ENCODE data around the gene HIBADH. TPM values are rescaled to one million over a fixed set of nuclear protein-coding genes. Genes with fewer than 3 reads are reported as not detected.

The HIBADH gene
- total and polyA plus RNA-seq, 10 of the 15 experiments (the other 5 are each of a cell fraction or from before 2014, with no cell fraction given), result 8.7 to 36.1 (median 18.6) TPM

GRCh38 chr7:27641581-27642230 lies 21.0 kb downstream of the HIBADH start:
- no peaks in the 10 kb centered on the region for H3K36me3 ChIP-seq (ENCODE audit: control insufficient read depth in 2 of 2, insufficient read depth in 2 of 2, low read length in 1 of 2)
- 67% methylated on average over 4 of the region's 4 CpGs for WGBS (ENCODE audit: insufficient coverage, insufficient replicate concordance, low lambda C conversion rate, missing lambda C conversion rate)
- ChIA-PET SMC1A (ENCODE audit: uncharacterized antibody, unreplicated experiment) (interaction anchor here (1.0 to 1.8 kb wide), 4 partner anchors 13 to 279 kb away, joined by 3 to 8 read pairs (median 6); partner anchors contain the start of gene HIBADH), POLR2A (no interaction called here), CTCF (interaction anchor here (0.7 to 1.8 kb wide), 10 partner anchors 9 to 446 kb away, joined by 3 to 6 read pairs (median 3); no protein-coding TSS in a partner anchor), RAD21 (ENCODE audit: unreplicated experiment) (interaction anchor here (0.7 to 1.8 kb wide), 8 partner anchors 8 to 279 kb away, joined by 3 to 5 read pairs (median 4); partner anchors contain the start of gene TAX1BP1)
- no peak overlapping the region for H3K9ac ChIP-seq (ENCODE audit: control insufficient read depth, insufficient read depth, low read length)
- peak; percentile 87 for ATAC-seq
- no peaks in the 10 kb centered on the region for H3K27me3 ChIP-seq (replicated peaks in 1 of 2; ENCODE audit: control insufficient read depth in 2 of 2, insufficient read depth in 2 of 2, low read length in 1 of 2)
- in situ Hi-C loops (cut with MboI), result no loop called here
- H3K27ac ChIP-seq (ENCODE audit: control insufficient read depth, insufficient read depth), result no peak overlapping the region
- no peak overlapping the region for H2AFZ ChIP-seq (ENCODE audit: control insufficient read depth, low read depth, low read length)
- FAIRE-seq, result no peak
- no peaks in the 10 kb centered on the region for H3K4me1 ChIP-seq (ENCODE audit: control insufficient read depth, insufficient read depth, low read length)
- TF ChIP-seq TARDBP (IDR thresholded peaks at IDR 0.05; ENCODE audit: borderline replicate concordance) (no peak), ZNF384 (IDR thresholded peaks at IDR 0.05; ENCODE audit: borderline replicate concordance, low read depth, low read length) (no peak), RCOR1 (conservative IDR thresholded peaks at IDR 0.05; ENCODE audit: low read depth, low read length) (no peak), IRF5 (IDR thresholded peaks at IDR 0.05; ENCODE audit: borderline replicate concordance) (no peak), IKZF2 (IDR thresholded peaks at IDR 0.05) (no peak), SRF (IDR thresholded peaks at IDR 0.05; ENCODE audit: low read depth in 2 of 2, low read length in 2 of 2) (no peak), POLR2A (IDR thresholded peaks at IDR 0.05; ENCODE audit: low read depth, low read length) (no peak), MYC (IDR thresholded peaks at IDR 0.05; ENCODE audit: insufficient read depth, insufficient read length, insufficient replicate concordance, low read length, severe bottlenecking) (no peak), SIX5 (IDR thresholded peaks at IDR 0.05; ENCODE audit: low read depth, low read length, severe bottlenecking) (no peak), IRF4 (IDR thresholded peaks at IDR 0.05; ENCODE audit: low read depth, low read length) (no peak), RUNX3 (IDR thresholded peaks at IDR 0.05; ENCODE audit: low read length) (no peak)
- TF ChIP-seq, protein P1, sequence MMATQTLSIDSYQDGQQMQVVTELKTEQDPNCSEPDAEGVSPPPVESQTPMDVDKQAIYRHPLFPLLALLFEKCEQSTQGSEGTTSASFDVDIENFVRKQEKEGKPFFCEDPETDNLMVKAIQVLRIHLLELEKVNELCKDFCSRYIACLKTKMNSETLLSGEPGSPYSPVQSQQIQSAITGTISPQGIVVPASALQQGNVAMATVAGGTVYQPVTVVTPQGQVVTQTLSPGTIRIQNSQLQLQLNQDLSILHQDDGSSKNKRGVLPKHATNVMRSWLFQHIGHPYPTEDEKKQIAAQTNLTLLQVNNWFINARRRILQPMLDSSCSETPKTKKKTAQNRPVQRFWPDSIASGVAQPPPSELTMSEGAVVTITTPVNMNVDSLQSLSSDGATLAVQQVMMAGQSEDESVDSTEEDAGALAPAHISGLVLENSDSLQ (IDR thresholded peaks at IDR 0.05), result no peak
- TF ChIP-seq, protein P2, sequence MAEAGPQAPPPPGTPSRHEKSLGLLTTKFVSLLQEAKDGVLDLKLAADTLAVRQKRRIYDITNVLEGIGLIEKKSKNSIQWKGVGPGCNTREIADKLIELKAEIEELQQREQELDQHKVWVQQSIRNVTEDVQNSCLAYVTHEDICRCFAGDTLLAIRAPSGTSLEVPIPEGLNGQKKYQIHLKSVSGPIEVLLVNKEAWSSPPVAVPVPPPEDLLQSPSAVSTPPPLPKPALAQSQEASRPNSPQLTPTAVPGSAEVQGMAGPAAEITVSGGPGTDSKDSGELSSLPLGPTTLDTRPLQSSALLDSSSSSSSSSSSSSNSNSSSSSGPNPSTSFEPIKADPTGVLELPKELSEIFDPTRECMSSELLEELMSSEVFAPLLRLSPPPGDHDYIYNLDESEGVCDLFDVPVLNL (IDR thresholded peaks at IDR 0.05; ENCODE audit: low read depth, low read length), result no peak
- DNase-seq (ENCODE audit: low read depth, low spot score), result no peak
- no peak overlapping the region for H3K4me3 ChIP-seq
- peak overlapping the region; percentile 50 for H3K4me2 ChIP-seq (ENCODE audit: control insufficient read depth, insufficient read depth)
- no peaks in the 10 kb centered on the region for H3K79me2 ChIP-seq (ENCODE audit: control insufficient read depth, insufficient read depth, low read length)
- intact Hi-C loops (cut with micrococcal nuclease; ENCODE audit: unreplicated experiment), result no loop called here
- BruUV-seq (replicated peaks), result no TSS peak
- no peaks in the 10 kb centered on the region for H4K20me1 ChIP-seq (ENCODE audit: control insufficient read depth, insufficient read depth)
- H3K9me3 ChIP-seq (replicated peaks; ENCODE audit: control insufficient read depth, insufficient read depth, low read length), result no peaks in the 10 kb centered on the region; the same call in 2 of the 3 replicates
